ENCODE results near the gene TRIO. TPM values are rescaled to one million over a fixed set of nuclear protein-coding genes. Genes with fewer than 3 reads are reported as not detected.
A peak's percentile ranks its signal among the peaks of the same experiment; 100 is the strongest.

TRIO gene
- total and polyA plus RNA-seq, 8 donors: 84.4 to 151 (median 93.7) TPM

- peaks cover 28 to 62% of the 10 kb centered on the region in 2 donors for H3K4me1 ChIP-seq
- H3K9me3 ChIP-seq: no peaks in the 10 kb centered on the region
- intact Hi-C loops (cut with DNase I): no loop called here
- DNase-seq (no peak), ATAC-seq (peak; percentile 6)
- no peaks in the 10 kb centered on the region for H3K27me3 ChIP-seq
- H3K36me3 ChIP-seq: no peaks in the 10 kb centered on the region
- H3K27ac ChIP-seq: peak overlapping the region; percentile 63 to 85
- TF ChIP-seq CTCF (IDR thresholded peaks at IDR 0.05): no peak
- H3K4me3 ChIP-seq: no peak overlapping the region
These were observed 75.3 kb downstream of the TRIO start for GRCh38 chr5:14218480-14218879.

DNA sequence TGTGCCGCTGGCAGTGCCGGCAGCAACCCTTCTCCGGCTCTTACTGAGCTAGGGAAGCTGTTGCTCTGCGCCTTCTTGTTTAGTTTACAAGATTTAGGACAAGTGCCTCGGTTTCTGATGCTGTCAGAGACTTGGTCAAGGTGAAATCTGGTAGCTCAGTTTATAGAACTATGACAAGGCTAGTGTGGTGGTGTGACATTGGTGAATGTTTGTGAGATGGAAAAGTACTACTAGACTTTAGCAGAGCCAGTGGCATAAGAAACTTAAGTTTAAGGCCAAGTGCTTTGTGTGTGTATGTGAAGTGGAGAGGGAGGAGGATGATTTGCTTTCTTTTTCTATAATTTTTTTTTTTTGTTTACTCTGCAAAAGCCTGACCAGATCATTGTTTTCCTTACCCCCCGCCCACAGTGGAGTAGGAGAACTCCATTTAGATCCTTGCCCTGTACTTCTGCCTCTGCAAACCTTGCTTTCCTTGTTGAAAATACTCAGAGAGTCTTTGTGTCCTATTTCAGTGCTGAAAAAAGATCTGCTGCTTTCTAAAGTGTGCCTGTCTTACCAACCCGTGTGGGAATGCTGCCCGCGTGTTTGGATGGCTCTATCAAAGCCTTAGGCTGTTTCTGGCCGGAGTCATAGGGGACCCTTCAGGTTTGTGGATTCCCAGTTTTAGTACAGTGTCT is 75.9 kb downstream of the TRIO start:
- DNase-seq (no peak), ATAC-seq (peak; percentile 66)
- H3K27me3 ChIP-seq: no peaks in the 10 kb centered on the region
- peak overlapping the region; percentile 63 to 85 for H3K27ac ChIP-seq
- peaks cover 30 to 59% of the 10 kb centered on the region in 2 donors for H3K4me1 ChIP-seq
- H3K36me3 ChIP-seq: no peaks in the 10 kb centered on the region
- intact Hi-C loops (cut with DNase I): no loop called here
- no peak for TF ChIP-seq CTCF (IDR thresholded peaks at IDR 0.05)
- no peak overlapping the region for H3K4me3 ChIP-seq
- H3K9me3 ChIP-seq: no peaks in the 10 kb centered on the region

GRCh38 chr5:14219800-14220512 is 76.8 kb downstream of the TRIO start:
- peaks cover 30 to 57% of the 10 kb centered on the region in 2 donors for H3K4me1 ChIP-seq
- peak overlapping the region; percentile 63 to 85 for H3K27ac ChIP-seq
- H3K36me3 ChIP-seq: no peaks in the 10 kb centered on the region
- intact Hi-C loops (cut with DNase I): no loop called here
- TF ChIP-seq CTCF (IDR thresholded peaks at IDR 0.05): no peak
- DNase-seq (no peak), ATAC-seq (peak; percentile 13)
- no peak overlapping the region for H3K4me3 ChIP-seq
- H3K27me3 ChIP-seq: no peaks in the 10 kb centered on the region
- no peaks in the 10 kb centered on the region for H3K9me3 ChIP-seq

- DNase-seq: no peak
- no peaks in the 10 kb centered on the region for H3K36me3 ChIP-seq
- ATAC-seq: no peak
- H3K9me3 ChIP-seq: no peaks in the 10 kb centered on the region
- intact Hi-C loops (cut with DNase I): no loop called here
- peak overlapping the region; percentile 3 to 85 for H3K27ac ChIP-seq
- no peak for TF ChIP-seq CTCF (IDR thresholded peaks at IDR 0.05)
- no peaks in the 10 kb centered on the region for H3K27me3 ChIP-seq
- peaks cover 30 to 57% of the 10 kb centered on the region in 2 donors for H3K4me1 ChIP-seq
- no peak overlapping the region for H3K4me3 ChIP-seq
These were observed 77.5 kb downstream of the TRIO start for GRCh38 chr5:14220642-14221041.

DNA sequence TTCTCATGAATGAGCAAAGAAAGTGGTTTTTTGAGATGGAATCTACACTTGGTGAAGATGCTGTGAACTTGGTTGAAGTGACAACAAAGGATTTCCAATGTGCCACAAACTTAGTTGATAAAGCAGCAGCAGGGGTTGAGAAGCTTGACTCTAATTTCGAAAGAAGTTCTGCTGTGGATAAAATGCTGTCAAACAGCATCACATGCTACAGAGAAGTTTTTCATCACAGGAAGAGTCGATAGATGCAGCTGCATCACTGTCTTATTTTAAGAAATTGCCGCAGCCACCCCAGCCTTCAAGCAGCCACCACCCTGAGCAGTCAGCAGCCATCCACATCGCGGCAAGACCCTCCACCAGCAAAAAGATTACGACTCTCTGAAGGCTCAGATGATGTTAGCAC is 78.6 kb downstream of the TRIO start:
- Histone ChIP-seq H3K27me3 (no peaks in the 10 kb centered on the region), H3K36me3 (no peaks in the 10 kb centered on the region), H3K9me3 (no peaks in the 10 kb centered on the region), H3K4me1 (peaks cover 30 to 65% of the 10 kb centered on the region in 2 donors), H3K27ac (no peak overlapping the region), H3K4me3 (no peak overlapping the region)
- intact Hi-C loops (cut with DNase I): no loop called here
- no peak for TF ChIP-seq CTCF (IDR thresholded peaks at IDR 0.05)
- ATAC-seq: no peak
- DNase-seq: no peak

All from left lung (tissue), 10 donors.